Endothelial cell of umbilical vein (primary cell): ENCODE measurements around the gene POU3F1. TPM values are rescaled to one million over a fixed set of nuclear protein-coding genes. Genes with fewer than 3 reads are reported as not detected.
A peak's percentile ranks its signal among the peaks of the same experiment; 100 is the strongest.

Source experiments
- BruUV-seq: library from RNA; stranded (reverse); fragments of 400-500 nt; replicated peaks from 2 replicates; lab custom pipeline; 2021; lab: Mats Ljungman, UMichigan
- CTCF ChIA-PET: fragments of 300-600, 350-600 bp; sonication (Branson Sonifier 250); formaldehyde crosslinking; loops from one replicate; lab custom pipeline; 2021; ENCODE audit warnings: antibody characterized with exemption, inconsistent platforms; lab: Charles Lee
- POLR2A ChIA-PET: fragments of 300-600, 350-600 bp; sonication (Branson Sonifier 250); formaldehyde crosslinking; loops from one replicate; lab custom pipeline; 2021; ENCODE audit warnings: antibody characterized with exemption, inconsistent platforms; lab: Charles Lee
- DNase-seq: peaks from one replicate; pipeline ENCODE4 v3.0.0-alpha.2; 2011; ENCODE audit warnings: low read depth, low spot score
- FAIRE-seq: peaks from 2 replicates; lab custom pipeline; 2011; peaks lifted over from hg19 to GRCh38; lab: Jason Lieb, UNC
- H2AFZ ChIP-seq: 2 replicates; pipeline ENCODE4 v1.6.0; 2012; ENCODE audit warnings: low read depth, low read length, control low read depth, inconsistent platforms
- H3K27ac ChIP-seq: 2 replicates; pipeline ENCODE4 v1.5.1; 2011; ENCODE audit warnings: low read depth, mild to moderate bottlenecking, control low read depth, low read length, moderate library complexity; ENCODE audit not compliant: insufficient read depth
- H3K27me3 ChIP-seq, 2 experiments: 2 replicates each; pipeline versions ENCODE4 v1.6.0 to v1.6.1; 2011; ENCODE audit warnings: low read length in 2 of 2, mixed read lengths in 1 of 2; ENCODE audit not compliant: control insufficient read depth in 2 of 2, insufficient read depth in 2 of 2
- H3K36me3 ChIP-seq, 2 experiments: 2 replicates in 1 of 2; 3 replicates in 1 of 2; pipeline ENCODE4 v1.5.1; 2011; ENCODE audit warnings: low read length in 2 of 2, mild to moderate bottlenecking in 1 of 2, moderate library complexity in 1 of 2; ENCODE audit not compliant: control insufficient read depth in 2 of 2, insufficient read depth in 2 of 2; ENCODE audit errors: extremely low read depth in 1 of 2
- H3K4me1 ChIP-seq: 3 replicates; pipeline ENCODE4 v1.5.1; 2011; ENCODE audit warnings: mild to moderate bottlenecking, low read length; ENCODE audit not compliant: control insufficient read depth, insufficient read depth; ENCODE audit errors: extremely low read depth
- H3K4me2 ChIP-seq: 2 replicates; pipeline ENCODE4 v1.6.1; 2011; ENCODE audit warnings: low read length, control low read depth, mixed read lengths; ENCODE audit not compliant: insufficient read depth
- H3K4me3 ChIP-seq, 3 experiments: fragments of 200-600 bp in 1 of 3; sonication (generic), shearing (Covaris generic) in 1 of 3; replicated peaks in 1 of 3; 2 replicates each; pipeline ENCODE4 v1.5.1; 2011 to 2016; ENCODE audit warnings: control low read depth in 3 of 3, low read length in 3 of 3, mild to moderate bottlenecking in 2 of 3, inconsistent platforms in 1 of 3, low read depth in 1 of 3, moderate library complexity in 1 of 3; ENCODE audit not compliant: insufficient read depth in 1 of 3
- H3K79me2 ChIP-seq: 2 replicates; pipeline ENCODE4 v1.6.0; 2012; ENCODE audit warnings: low read length, inconsistent platforms; ENCODE audit not compliant: control insufficient read depth, insufficient read depth
- H3K9ac ChIP-seq: replicated peaks from 2 replicates; pipeline ENCODE3; 2011; ENCODE audit warnings: low read length, control low read depth; ENCODE audit not compliant: insufficient read depth; ENCODE audit errors: extremely low read depth
- H3K9me1 ChIP-seq: replicated peaks from 3 replicates; pipeline ENCODE4 v1.6.0; 2011; ENCODE audit warnings: mild to moderate bottlenecking, low read length; ENCODE audit not compliant: control insufficient read depth, insufficient read depth; ENCODE audit errors: extremely low read depth
- H3K9me3 ChIP-seq: replicated peaks from 2 replicates; pipeline ENCODE4 v1.5.1; 2012; ENCODE audit warnings: low read length, inconsistent platforms; ENCODE audit not compliant: control insufficient read depth, insufficient read depth
- H4K20me1 ChIP-seq: replicated peaks from 2 replicates; pipeline ENCODE3; 2011; ENCODE audit warnings: mild to moderate bottlenecking, low read length; ENCODE audit not compliant: control insufficient read depth, insufficient read depth; ENCODE audit errors: extremely low read depth
- FOS ChIP-seq: IDR thresholded peaks from 2 replicates; pipeline ENCODE4 v1.6.1; 2011; ENCODE audit warnings: mild to moderate bottlenecking, low read length, moderate library complexity, borderline replicate concordance; ENCODE audit not compliant: insufficient read depth
- GATA2 ChIP-seq: IDR thresholded peaks from 2 replicates; pipeline ENCODE4 v1.7.0; 2011; ENCODE audit warnings: low read depth, mild to moderate bottlenecking, moderate library complexity, mixed read lengths, low read length; ENCODE audit not compliant: insufficient read length, insufficient read depth
- MYC ChIP-seq: IDR thresholded peaks from one replicate; pipeline ENCODE4 v1.6.1; 2011; ENCODE audit warnings: mild to moderate bottlenecking, low read depth, low read length
- POLR2A ChIP-seq: IDR thresholded peaks from 2 replicates; pipeline ENCODE4 v1.6.1; 2012; ENCODE audit warnings: low read depth, mild to moderate bottlenecking, control low read depth, low read length
- POLR2AphosphoS5 ChIP-seq: IDR thresholded peaks from 2 replicates; pipeline ENCODE4 v1.6.1; 2012; ENCODE audit warnings: low read depth, mild to moderate bottlenecking, control low read depth, low read length, moderate library complexity; ENCODE audit not compliant: insufficient read depth
- dilution Hi-C: fragments of 300-500 bp; cut with MboI; formaldehyde crosslinking; loops from one replicate; pipeline ENCODE4 v1.15.0; 2019; ENCODE audit warnings: low sequenced_read_pairs; ENCODE audit not compliant: extremely low pct_ligation_motif_present
- intact Hi-C: fragments of 100-400 bp; cut with micrococcal nuclease; formaldehyde crosslinking; loops from one replicate; pipeline ENCODE4 v1.10.0; 2022
- polyA plus RNA-seq, 4 experiments: library from polyadenylated mRNA; depleted of rRNA in 3 of 4; stranded (reverse) in 3 of 4; unstranded in 1 of 4; fragments of >200 nt; gene quantifications; 2 replicates each; pipeline versions ENCODE4 v1.2.1 to v1.2.3, GENCODE V29; 2011 to 2012; ENCODE audit warnings: missing spikeins in 1 of 4
- total RNA-seq: library from RNA; stranded (reverse); gene quantifications from 2 replicates; pipeline ENCODE4 v1.2.3, GENCODE V29; 2021
- TF ChIP-seq, protein P1 (sequence below): IDR thresholded peaks from 2 replicates; pipeline ENCODE4 v1.6.1; 2011; ENCODE audit not compliant: insufficient read depth, insufficient read length
- TF ChIP-seq, protein P2 (sequence below), 2 donors: IDR thresholded peaks; 1 replicate in 1 of 2; 2 replicates in 1 of 2; pipeline ENCODE4 v1.5.1; 2011; ENCODE audit warnings: low read length in 2 of 2, mild to moderate bottlenecking in 2 of 2, moderate library complexity in 2 of 2, control low read depth in 1 of 2, inconsistent platforms in 1 of 2, low read depth in 1 of 2; ENCODE audit not compliant: insufficient read depth in 1 of 2; ENCODE audit errors: extremely low read depth in 1 of 2

Gene POU3F1
- total and polyA plus RNA-seq, 2 donors (not counting 3 experiments of a cell fraction or from before 2014, with no cell fraction given), result not detected

DNA sequence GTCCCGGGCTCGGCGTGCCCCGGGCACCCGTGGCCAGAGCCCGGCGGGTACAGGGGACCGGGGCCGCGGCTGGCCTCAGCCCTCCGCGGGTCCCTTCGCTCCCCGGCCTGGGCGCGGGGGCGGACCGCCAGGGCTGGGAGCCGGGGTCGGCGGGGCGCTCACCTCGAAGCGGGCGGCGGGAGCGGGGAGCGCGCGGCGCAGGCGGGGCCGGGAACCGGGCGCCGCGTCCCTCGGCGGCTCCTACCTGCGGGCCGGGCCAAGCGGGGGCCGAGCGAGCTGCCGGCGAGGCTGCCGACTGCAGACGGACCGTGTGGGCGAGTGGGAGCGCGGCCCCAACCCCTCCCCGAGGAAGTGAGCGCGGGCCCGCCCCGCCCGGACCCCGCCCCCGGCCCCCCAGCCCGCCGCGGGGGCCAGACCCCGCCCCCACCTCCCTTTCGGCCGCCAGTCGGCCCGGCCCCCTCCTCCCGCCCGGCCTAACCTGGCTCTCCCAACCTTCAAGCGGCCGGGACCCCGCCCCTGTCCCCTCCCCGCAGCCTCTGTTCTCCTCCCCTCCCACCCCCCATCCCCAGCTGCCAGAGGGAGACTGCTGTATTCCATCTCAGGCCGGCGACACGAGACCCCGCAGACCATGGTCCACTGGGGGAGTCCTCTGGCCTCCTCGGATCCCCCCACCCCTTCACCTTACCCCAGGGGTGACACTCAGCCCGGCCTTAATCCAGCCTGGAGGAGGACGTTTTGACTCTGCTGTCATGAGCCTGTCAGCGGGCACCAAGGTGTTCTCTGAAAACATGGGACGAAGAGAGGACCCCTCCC lies 41.2 kb downstream of the POU3F1 start, which contains the start of gene FHL3:
Gene FHL3 (minus strand): TSS at position 320 of the 813 bp plus-strand sequence. CDS start 6,102 bp downstream, outside the sequence.
- no peaks in the 10 kb centered on the region for H3K36me3 ChIP-seq
- peak within 1 kb of the TSS; percentile 83 for H3K9ac ChIP-seq
- H3K4me1 ChIP-seq, result peaks cover 35% of the 10 kb centered on the region
- no peaks in the 10 kb centered on the region for H3K9me1 ChIP-seq
- dilution Hi-C loops, result no loop called here
- DNase-seq, result peak; percentile 25
- no peaks in the 10 kb centered on the region for H3K9me3 ChIP-seq
- H3K4me3 ChIP-seq, result peak within 1 kb of the TSS; percentile 53 to 84 (median 60)
- TF ChIP-seq, protein P1, sequence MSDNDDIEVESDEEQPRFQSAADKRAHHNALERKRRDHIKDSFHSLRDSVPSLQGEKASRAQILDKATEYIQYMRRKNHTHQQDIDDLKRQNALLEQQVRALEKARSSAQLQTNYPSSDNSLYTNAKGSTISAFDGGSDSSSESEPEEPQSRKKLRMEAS, result no peak
- TF ChIP-seq GATA2 (no peak), MYC (no peak), FOS (no peak), POLR2AphosphoS5 (peak; percentile 93), POLR2A (peak; percentile 87)
- TF ChIP-seq, protein P2, sequence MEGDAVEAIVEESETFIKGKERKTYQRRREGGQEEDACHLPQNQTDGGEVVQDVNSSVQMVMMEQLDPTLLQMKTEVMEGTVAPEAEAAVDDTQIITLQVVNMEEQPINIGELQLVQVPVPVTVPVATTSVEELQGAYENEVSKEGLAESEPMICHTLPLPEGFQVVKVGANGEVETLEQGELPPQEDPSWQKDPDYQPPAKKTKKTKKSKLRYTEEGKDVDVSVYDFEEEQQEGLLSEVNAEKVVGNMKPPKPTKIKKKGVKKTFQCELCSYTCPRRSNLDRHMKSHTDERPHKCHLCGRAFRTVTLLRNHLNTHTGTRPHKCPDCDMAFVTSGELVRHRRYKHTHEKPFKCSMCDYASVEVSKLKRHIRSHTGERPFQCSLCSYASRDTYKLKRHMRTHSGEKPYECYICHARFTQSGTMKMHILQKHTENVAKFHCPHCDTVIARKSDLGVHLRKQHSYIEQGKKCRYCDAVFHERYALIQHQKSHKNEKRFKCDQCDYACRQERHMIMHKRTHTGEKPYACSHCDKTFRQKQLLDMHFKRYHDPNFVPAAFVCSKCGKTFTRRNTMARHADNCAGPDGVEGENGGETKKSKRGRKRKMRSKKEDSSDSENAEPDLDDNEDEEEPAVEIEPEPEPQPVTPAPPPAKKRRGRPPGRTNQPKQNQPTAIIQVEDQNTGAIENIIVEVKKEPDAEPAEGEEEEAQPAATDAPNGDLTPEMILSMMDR (IDR thresholded peaks at IDR 0.05; ENCODE audit: extremely low read depth in 1 of 2, insufficient read depth in 1 of 2, low read depth in 1 of 2, low read length in 2 of 2), result no peak
- BruUV-seq, result no TSS peak
- CTCF ChIA-PET, result interaction anchor here (0.9 kb wide), 1 partner anchor 11 kb away, joined by 4 read pairs; no protein-coding TSS in a partner anchor
- H3K4me2 ChIP-seq, result peak within 1 kb of the TSS; percentile 80
- H3K79me2 ChIP-seq, result peaks cover 37% of the 10 kb centered on the region
- no peak within 1 kb of the TSS for H2AFZ ChIP-seq
- H3K27me3 ChIP-seq, result no peaks in the 10 kb centered on the region
- POLR2A ChIA-PET, result interaction anchor here (0.6 kb wide), 1 partner anchor 12 kb away, joined by 3 read pairs; no protein-coding TSS in a partner anchor
- H3K27ac ChIP-seq, result peak within 1 kb of the TSS; percentile 50
- H4K20me1 ChIP-seq, result no peaks in the 10 kb centered on the region
- intact Hi-C loops, result no loop called here
- peak; percentile 77 for FAIRE-seq
